ENCODE results near the gene SYT9.

DNA sequence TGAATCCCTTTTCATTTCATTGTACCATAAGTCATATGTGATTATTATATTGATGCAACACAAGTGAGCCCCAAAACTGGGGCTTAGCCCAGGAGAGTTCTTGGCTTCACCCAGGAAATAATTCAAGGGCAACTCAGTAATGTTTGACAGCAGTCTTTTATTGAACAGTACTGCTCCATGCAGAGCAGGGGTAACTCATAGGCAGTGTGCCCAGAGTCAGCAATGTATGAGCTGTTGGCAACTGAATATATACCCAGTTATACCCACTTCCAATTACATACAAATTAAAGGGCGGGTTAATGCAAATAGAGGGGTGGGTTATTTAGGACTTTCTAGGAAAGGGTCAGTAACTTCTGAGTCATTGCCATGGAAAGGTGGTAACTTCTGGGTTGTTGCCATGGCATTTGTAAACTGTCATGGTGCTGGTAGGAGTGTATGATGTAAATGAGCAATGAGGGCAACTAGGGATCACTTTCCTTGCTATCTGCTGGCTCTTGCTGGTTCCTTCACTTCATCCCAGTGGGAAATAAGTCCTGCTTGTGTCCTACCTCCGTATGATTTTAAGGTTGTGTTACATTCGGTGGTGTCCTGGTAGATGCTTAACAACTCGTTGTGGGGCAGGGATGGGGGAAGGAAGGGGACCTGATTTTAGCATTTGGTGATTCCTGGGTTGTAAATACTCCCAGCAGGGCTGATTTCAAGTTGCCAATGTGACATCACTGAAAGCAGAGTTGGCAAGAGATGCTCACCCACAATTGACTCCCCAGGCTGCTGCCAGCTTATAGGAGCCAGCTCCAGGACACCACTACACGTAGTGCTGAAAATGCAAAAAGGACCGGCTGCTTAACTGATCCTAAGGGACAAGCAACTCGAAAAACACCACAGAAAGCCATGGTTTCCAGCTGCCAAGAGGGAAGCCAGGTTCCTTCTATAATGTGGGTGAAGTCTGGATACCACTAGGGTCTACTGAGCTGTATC is 70.1 kb downstream of the SYT9 start:
- TF ChIP-seq POLR2AphosphoS5 (IDR thresholded peaks at IDR 0.05; ENCODE audit: low read depth, low read length), result no peak
- TF ChIP-seq SIN3A (IDR thresholded peaks at IDR 0.05; ENCODE audit: borderline replicate concordance, insufficient read depth, low read length), result no peak
- TF ChIP-seq, protein P1, sequence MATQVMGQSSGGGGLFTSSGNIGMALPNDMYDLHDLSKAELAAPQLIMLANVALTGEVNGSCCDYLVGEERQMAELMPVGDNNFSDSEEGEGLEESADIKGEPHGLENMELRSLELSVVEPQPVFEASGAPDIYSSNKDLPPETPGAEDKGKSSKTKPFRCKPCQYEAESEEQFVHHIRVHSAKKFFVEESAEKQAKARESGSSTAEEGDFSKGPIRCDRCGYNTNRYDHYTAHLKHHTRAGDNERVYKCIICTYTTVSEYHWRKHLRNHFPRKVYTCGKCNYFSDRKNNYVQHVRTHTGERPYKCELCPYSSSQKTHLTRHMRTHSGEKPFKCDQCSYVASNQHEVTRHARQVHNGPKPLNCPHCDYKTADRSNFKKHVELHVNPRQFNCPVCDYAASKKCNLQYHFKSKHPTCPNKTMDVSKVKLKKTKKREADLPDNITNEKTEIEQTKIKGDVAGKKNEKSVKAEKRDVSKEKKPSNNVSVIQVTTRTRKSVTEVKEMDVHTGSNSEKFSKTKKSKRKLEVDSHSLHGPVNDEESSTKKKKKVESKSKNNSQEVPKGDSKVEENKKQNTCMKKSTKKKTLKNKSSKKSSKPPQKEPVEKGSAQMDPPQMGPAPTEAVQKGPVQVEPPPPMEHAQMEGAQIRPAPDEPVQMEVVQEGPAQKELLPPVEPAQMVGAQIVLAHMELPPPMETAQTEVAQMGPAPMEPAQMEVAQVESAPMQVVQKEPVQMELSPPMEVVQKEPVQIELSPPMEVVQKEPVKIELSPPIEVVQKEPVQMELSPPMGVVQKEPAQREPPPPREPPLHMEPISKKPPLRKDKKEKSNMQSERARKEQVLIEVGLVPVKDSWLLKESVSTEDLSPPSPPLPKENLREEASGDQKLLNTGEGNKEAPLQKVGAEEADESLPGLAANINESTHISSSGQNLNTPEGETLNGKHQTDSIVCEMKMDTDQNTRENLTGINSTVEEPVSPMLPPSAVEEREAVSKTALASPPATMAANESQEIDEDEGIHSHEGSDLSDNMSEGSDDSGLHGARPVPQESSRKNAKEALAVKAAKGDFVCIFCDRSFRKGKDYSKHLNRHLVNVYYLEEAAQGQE (IDR thresholded peaks at IDR 0.05; ENCODE audit: insufficient read depth in 1 of 2, low read depth in 2 of 2, low read length in 2 of 2), result no peak

Data from PFSK-1 (cell line).